HG03066 (cell line): Measurements from ENCODE around the gene BMAL2.

Source experiments
- ATAC-seq: cut with Tn5 transposase; IDR thresholded peaks from one replicate; pipeline ENCODE4 v1.9.1; 2021; ENCODE audit warnings: low read depth; ENCODE audit not compliant: unreplicated experiment

Gene BMAL2

GRCh38 chr12:27319848-27320247, 12.8 kb upstream of the BMAL2 start:
- no peak for ATAC-seq

GRCh38 chr12:27324530-27324929, 8.1 kb upstream of the BMAL2 start:
- no peak for ATAC-seq

- ATAC-seq = no peak
Measured at GRCh38 chr12:27330846-27331245, 1.8 kb upstream of the BMAL2 start.

GRCh38 chr12:27331291-27331926, 1.2 kb upstream of the BMAL2 start:
- ATAC-seq = peak; percentile 35

- ATAC-seq = no peak
Measured at GRCh38 chr12:27331927-27332324, 710 bp upstream of the BMAL2 start.

GRCh38 chr12:27332407-27332713, 276 bp upstream of the BMAL2 start:
- ATAC-seq = no peak

GRCh38 chr12:27333403-27334009, 870 bp downstream of the BMAL2 start:
- ATAC-seq = peak; percentile 26

- ATAC-seq = no peak
Measured at GRCh38 chr12:27334042-27334720, 1.5 kb downstream of the BMAL2 start.

GRCh38 chr12:27334721-27335082, 2.1 kb downstream of the BMAL2 start:
- no peak for ATAC-seq

GRCh38 chr12:27335364-27336281, 3.0 kb downstream of the BMAL2 start:
- no peak for ATAC-seq

GRCh38 chr12:27336282-27336653, 3.6 kb downstream of the BMAL2 start:
- ATAC-seq = no peak

- ATAC-seq = no peak
Measured at GRCh38 chr12:27337376-27337775, 4.7 kb downstream of the BMAL2 start.

- ATAC-seq = no peak
Measured at GRCh38 chr12:27338473-27338872, 5.8 kb downstream of the BMAL2 start.

GRCh38 chr12:27340971-27341370, 8.3 kb downstream of the BMAL2 start:
- no peak for ATAC-seq

- ATAC-seq = no peak
Measured at GRCh38 chr12:27342536-27342935, 9.9 kb downstream of the BMAL2 start.

- no peak for ATAC-seq
Measured at GRCh38 chr12:27343255-27344000, 10.8 kb downstream of the BMAL2 start.

GRCh38 chr12:27344246-27344645, 11.6 kb downstream of the BMAL2 start:
- no peak for ATAC-seq

- ATAC-seq = no peak
Measured at GRCh38 chr12:27344760-27345159, 12.1 kb downstream of the BMAL2 start.

- ATAC-seq = no peak
Measured at GRCh38 chr12:27345376-27345775, 12.7 kb downstream of the BMAL2 start.

GRCh38 chr12:27347779-27348178, 15.1 kb downstream of the BMAL2 start:
- ATAC-seq = no peak

- no peak for ATAC-seq
Measured at GRCh38 chr12:27351476-27351875, 18.8 kb downstream of the BMAL2 start.
